HL-60 (cell line): ENCODE measurements around the gene LPO.

Source experiments
- DNase-seq, 2 experiments: peaks; one replicate each; pipeline ENCODE4 v3.0.0-alpha.2; 2010 to 2020; ENCODE audit warnings: low read depth in 1 of 2, low spot score in 1 of 2
- H3K27ac ChIP-seq: fragments of 250-450 bp; sonication (Bioruptor Pico); replicated peaks from 2 replicates; pipeline ENCODE4 v1.5.1; 2020; ENCODE audit warnings: mild to moderate bottlenecking, moderate library complexity
- H3K27me3 ChIP-seq: fragments of 250-450 bp; sonication (Bioruptor Pico); 2 replicates; pipeline ENCODE4 v1.5.1; 2021; ENCODE audit warnings: mild to moderate bottlenecking, moderate library complexity; ENCODE audit not compliant: insufficient read depth, poor library complexity, severe bottlenecking
- H3K4me3 ChIP-seq: replicated peaks from 2 replicates; pipeline ENCODE4 v1.5.1; 2011; ENCODE audit warnings: mild to moderate bottlenecking, control low read depth, low read length; ENCODE audit not compliant: insufficient read depth
- CTCF ChIP-seq: IDR thresholded peaks from one replicate; pipeline ENCODE4 v1.5.1; 2011; ENCODE audit warnings: low read length, control low read depth, inconsistent platforms; ENCODE audit not compliant: insufficient read depth
- GABPA ChIP-seq: IDR thresholded peaks from 2 replicates; pipeline ENCODE4 v1.6.1; 2012; ENCODE audit warnings: low read depth
- POLR2AphosphoS5 ChIP-seq: IDR thresholded peaks from 2 replicates; pipeline ENCODE4 v1.6.1; 2012; ENCODE audit warnings: low read depth
- REST ChIP-seq: IDR thresholded peaks from 2 replicates; pipeline ENCODE4 v1.6.1; 2012; ENCODE audit warnings: low read depth; ENCODE audit not compliant: insufficient replicate concordance
- SPI1 ChIP-seq: IDR thresholded peaks from 2 replicates; pipeline ENCODE4 v1.6.1; 2012; ENCODE audit warnings: low read depth, mild to moderate bottlenecking, borderline replicate concordance

Gene LPO

GRCh38 chr17:58265902-58266875, 27.8 kb downstream of the LPO start:
- Histone ChIP-seq H3K27me3 (peaks cover 2% of the 10 kb centered on the region), H3K4me3 (no peak overlapping the region), H3K27ac (no peak overlapping the region; the same call in 1 of the 2 replicates)
- DNase-seq = peak; percentile 20 to 60
- peak; percentile 95 for TF ChIP-seq POLR2AphosphoS5
- TF ChIP-seq SPI1 = no peak
- TF ChIP-seq GABPA = 0 out of 2 replicates have a peak, but pooled peaks have one; percentile 2

- Histone ChIP-seq H3K27ac (peak overlapping the region; percentile 13), H3K4me3 (no peak overlapping the region), H3K27me3 (no peaks in the 10 kb centered on the region)
- peak; percentile 57 to 85 for DNase-seq
- peak; percentile 42; the same call in 1 of the 2 replicates for TF ChIP-seq SPI1
- 0 out of 2 replicates have a peak, but pooled peaks have one; percentile 33 for TF ChIP-seq GABPA
- TF ChIP-seq POLR2AphosphoS5 = peak; percentile 96
- no peak for TF ChIP-seq CTCF
- peak; percentile 40 for TF ChIP-seq REST
Measured at GRCh38 chr17:58267347-58268324, 29.3 kb downstream of the LPO start.

GRCh38 chr17:58268326-58268725, 29.9 kb downstream of the LPO start:
- TF ChIP-seq GABPA = no peak
- no peak for TF ChIP-seq REST
- TF ChIP-seq SPI1 = peak; percentile 29; the same call in 1 of the 2 replicates
- TF ChIP-seq POLR2AphosphoS5 = peak; percentile 90
- no peak for TF ChIP-seq CTCF
- Histone ChIP-seq H3K27ac (peak overlapping the region; percentile 13), H3K27me3 (no peaks in the 10 kb centered on the region), H3K4me3 (no peak overlapping the region)
- peak; percentile 27 to 70 for DNase-seq
